SK-N-SH (cell line): ENCODE data around the gene ALDH16A1. TPM values are rescaled to one million over a fixed set of nuclear protein-coding genes. Genes with fewer than 3 reads are reported as not detected.

Experiments used
- CTCF ChIA-PET: fragments of 300-600, 350-600 bp; formaldehyde crosslinking; extraction: SDS; loops from one replicate; lab custom pipeline; 2021; lab: Yijun Ruan, JAX
- POLR2A ChIA-PET: fragments of 350-600 bp; sonication (Branson Sonifier 250); formaldehyde crosslinking; extraction: SDS; loops from one replicate; lab custom pipeline; 2020; ENCODE audit warnings: antibody characterized with exemption, inconsistent platforms; lab: Yijun Ruan, JAX
- DNase-seq: peaks from one replicate; pipeline ENCODE4 v3.0.0; 2012
- H2AFZ ChIP-seq: fragments of 200-600 bp; sonication (generic); 2 replicates; pipeline ENCODE4 v1.8.1; 2016; ENCODE audit warnings: antibody characterized with exemption, mild to moderate bottlenecking, low read depth
- H3F3A ChIP-seq: fragments of 200-600 bp; sonication (generic); replicated peaks from 2 replicates; pipeline ENCODE3; 2016; ENCODE audit warnings: antibody characterized with exemption, mild to moderate bottlenecking; ENCODE audit not compliant: insufficient read depth
- H3K27ac ChIP-seq, 2 experiments: fragments of 200-500 bp in 1 of 2; fragments of 200-600 bp in 1 of 2; sonication (Bioruptor generic) in 1 of 2; sonication (generic), shearing (Covaris generic) in 1 of 2; 2 replicates each; pipeline versions ENCODE4 v1.5.1 to v1.6.1; 2014 to 2016; ENCODE audit warnings: low read depth in 2 of 2, inconsistent platforms in 1 of 2, low read length in 1 of 2, mild to moderate bottlenecking in 1 of 2, mixed read lengths in 1 of 2
- H3K27me3 ChIP-seq: fragments of 200-600 bp; sonication (generic), shearing (Covaris generic); 2 replicates; pipeline ENCODE4 v1.6.1; 2016; ENCODE audit warnings: mixed run types; ENCODE audit not compliant: insufficient read depth
- H3K36me3 ChIP-seq, 2 experiments: fragments of 200-500 bp in 1 of 2; fragments of 200-600 bp in 1 of 2; sonication (Bioruptor generic) in 1 of 2; sonication (generic) in 1 of 2; replicated peaks in 1 of 2; 2 replicates each; pipeline versions ENCODE3 to v1.5.1; 2014 to 2016; ENCODE audit warnings: low read length in 1 of 2, mild to moderate bottlenecking in 1 of 2; ENCODE audit not compliant: insufficient read depth in 2 of 2, control insufficient read depth in 1 of 2
- H3K4me1 ChIP-seq, 2 experiments: fragments of 200-500 bp in 1 of 2; fragments of 200-600 bp in 1 of 2; sonication (Bioruptor generic) in 1 of 2; sonication (generic), shearing (Covaris generic) in 1 of 2; 2 replicates each; pipeline versions ENCODE4 v1.5.1 to v1.6.1; 2014 to 2016; ENCODE audit warnings: low read depth in 1 of 2, low read length in 1 of 2, mixed run types in 1 of 2; ENCODE audit not compliant: insufficient read depth in 2 of 2, control insufficient read depth in 1 of 2
- H3K4me2 ChIP-seq: fragments of 200-600 bp; sonication (generic), shearing (Covaris generic); 2 replicates; pipeline ENCODE4 v1.6.1; 2017; ENCODE audit warnings: mixed run types
- H3K4me3 ChIP-seq, 2 experiments: fragments of 200-500 bp in 1 of 2; fragments of 200-600 bp in 1 of 2; sonication (Bioruptor generic) in 1 of 2; sonication (generic), shearing (Covaris generic) in 1 of 2; 2 replicates each; pipeline versions ENCODE4 v1.5.1 to v1.8.1; 2014 to 2016; ENCODE audit warnings: low read depth in 2 of 2, inconsistent platforms in 1 of 2, low read length in 1 of 2, mild to moderate bottlenecking in 1 of 2, mixed read lengths in 1 of 2, moderate library complexity in 1 of 2
- H3K79me2 ChIP-seq: fragments of 200-600 bp; sonication (generic); 2 replicates; pipeline ENCODE4 v1.8.1; 2017; ENCODE audit warnings: mild to moderate bottlenecking; ENCODE audit not compliant: insufficient read depth
- H3K9ac ChIP-seq: fragments of 200-600 bp; sonication (generic); 2 replicates; pipeline ENCODE4 v1.6.1; 2017; ENCODE audit warnings: mixed run types
- H3K9me2 ChIP-seq: fragments of 200-600 bp; sonication (generic); 2 replicates; pipeline ENCODE4 v1.6.1; 2017; ENCODE audit warnings: mixed run types
- H3K9me3 ChIP-seq: fragments of 200-600 bp; sonication (generic); 2 replicates; pipeline ENCODE4 v1.6.1; 2017; ENCODE audit warnings: mixed run types, mild to moderate bottlenecking, moderate library complexity
- H4K20me1 ChIP-seq: fragments of 200-600 bp; sonication (generic); 2 replicates; pipeline ENCODE4 v1.6.1; 2017; ENCODE audit warnings: mild to moderate bottlenecking, mixed run types; ENCODE audit not compliant: insufficient read depth
- EP300 ChIP-seq, 2 experiments: IDR thresholded peaks; 2 replicates each; pipeline versions ENCODE4 v1.4.0 to v1.6.1; 2012; ENCODE audit warnings: borderline replicate concordance in 1 of 2, low read depth in 1 of 2, low read length in 1 of 2
- EZH2phosphoT487 ChIP-seq: fragments of 200-600 bp; sonication (generic); IDR thresholded peaks from 2 replicates; pipeline ENCODE4 v1.6.1; 2017; ENCODE audit warnings: low read depth, mixed run types, mild to moderate bottlenecking, antibody characterized with exemption, moderate library complexity, borderline replicate concordance
- FOSL2 ChIP-seq: IDR thresholded peaks from 2 replicates; pipeline ENCODE4 v1.4.0; 2012; ENCODE audit warnings: low read depth, mild to moderate bottlenecking, moderate library complexity, borderline replicate concordance
- FOXM1 ChIP-seq: IDR thresholded peaks from 2 replicates; pipeline ENCODE4 v1.4.0; 2012; ENCODE audit warnings: low read depth, mild to moderate bottlenecking
- GABPA ChIP-seq: IDR thresholded peaks from 2 replicates; pipeline ENCODE4 v1.4.0; 2012; ENCODE audit warnings: low read depth, mild to moderate bottlenecking
- JUND ChIP-seq: IDR thresholded peaks from 2 replicates; pipeline ENCODE4 v1.4.0; 2012
- NFIC ChIP-seq: IDR thresholded peaks from 2 replicates; pipeline ENCODE4 v1.4.0; 2012; ENCODE audit warnings: borderline replicate concordance
- NRF1 ChIP-seq: IDR thresholded peaks from 2 replicates; pipeline ENCODE4 v1.6.1; 2012; ENCODE audit warnings: low read depth, mild to moderate bottlenecking, low read length
- RAD21 ChIP-seq: IDR thresholded peaks from 2 replicates; pipeline ENCODE4 v1.6.1; 2012; ENCODE audit warnings: mild to moderate bottlenecking, low read length
- RXRA ChIP-seq: IDR thresholded peaks from 2 replicates; pipeline ENCODE4 v1.4.0; 2012; ENCODE audit warnings: low read depth, mild to moderate bottlenecking, borderline replicate concordance
- SIN3A ChIP-seq: IDR thresholded peaks from 2 replicates; pipeline ENCODE4 v1.6.1; 2012; ENCODE audit warnings: low read depth, mild to moderate bottlenecking, low read length, moderate library complexity, borderline replicate concordance
- SMC3 ChIP-seq: IDR thresholded peaks from 2 replicates; pipeline ENCODE4 v1.6.1; 2012; ENCODE audit warnings: low read depth, low read length, improper control_type of control experiment
- TCF12 ChIP-seq: IDR thresholded peaks from 2 replicates; pipeline ENCODE4 v1.4.0; 2012
- TEAD4 ChIP-seq: IDR thresholded peaks from 2 replicates; pipeline ENCODE4 v1.4.0; 2012; ENCODE audit warnings: mild to moderate bottlenecking, borderline replicate concordance; ENCODE audit not compliant: insufficient read depth
- YY1 ChIP-seq: IDR thresholded peaks from 2 replicates; pipeline ENCODE4 v1.4.0; 2012; ENCODE audit warnings: low read depth, mild to moderate bottlenecking
- WGBS: methylation state at CpG from one replicate; pipeline ENCODE4 v1.1.6; 2017; ENCODE audit warnings: low lambda C conversion rate; 5-methylcytosine and 5-hydroxymethylcytosine counted together
- polyA plus RNA-seq, 3 experiments: library from polyadenylated mRNA; depleted of rRNA; stranded (reverse); fragments of >200 nt; gene quantifications; 2 replicates each; pipeline ENCODE4 v1.2.3, GENCODE V29; 2012
- TF ChIP-seq, protein P1 (sequence below): IDR thresholded peaks from 2 replicates; pipeline ENCODE4 v1.4.0; 2012; ENCODE audit warnings: low read depth
- TF ChIP-seq, protein P2 (sequence below): IDR thresholded peaks from 2 replicates; pipeline ENCODE4 v1.4.0; 2012; ENCODE audit warnings: low read depth, borderline replicate concordance
- TF ChIP-seq, protein P3 (sequence below): fragments of 150-350 bp; IDR thresholded peaks from 2 replicates; pipeline ENCODE4 v1.6.1; 2016; ENCODE audit warnings: mild to moderate bottlenecking, low read depth, low read length
- TF ChIP-seq, protein P4 (sequence below): IDR thresholded peaks from 2 replicates; pipeline ENCODE4 v1.4.0; 2012; ENCODE audit warnings: low read depth, borderline replicate concordance
- TF ChIP-seq, protein P5 (sequence below): fragments of 150-350 bp; IDR thresholded peaks from 2 replicates; pipeline ENCODE4 v1.6.1; 2017; ENCODE audit warnings: antibody characterized with exemption, low read length, low read depth, borderline replicate concordance

ALDH16A1 gene
- polyA plus RNA-seq, 1 of the 3 experiments (the other 2 are of a cell fraction) = 15.7 TPM

DNA sequence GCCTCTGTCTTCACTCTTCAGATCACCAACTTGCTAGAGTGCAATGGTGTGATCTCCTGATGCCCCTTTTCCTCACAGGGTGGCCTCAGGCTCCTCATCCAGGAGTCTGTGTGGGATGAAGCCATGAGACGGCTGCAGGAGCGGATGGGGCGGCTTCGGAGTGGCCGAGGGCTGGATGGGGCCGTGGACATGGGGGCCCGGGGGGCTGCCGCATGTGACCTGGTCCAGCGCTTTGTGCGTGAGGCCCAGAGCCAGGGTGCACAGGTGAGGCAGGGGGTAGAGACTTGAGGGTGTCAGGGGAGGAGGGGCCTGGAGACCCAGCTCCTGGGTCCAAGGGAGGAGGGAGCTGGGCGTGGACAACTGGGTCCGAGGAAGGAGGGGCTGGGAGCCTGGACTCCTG is 9.5 kb downstream of the ALDH16A1 start:
- H3K4me1 ChIP-seq = peaks cover 0 to 2% of the 10 kb centered on the region in 2 experiments; a peak in 1 of 4 replicates
- CTCF ChIA-PET = interaction anchor here (0.7 kb wide), 1 partner anchor 415 kb away, joined by 5 read pairs; the partner anchor contains the start of gene AKT1S1
- H3K9me3 ChIP-seq = no peaks in the 10 kb centered on the region
- H3K27ac ChIP-seq = no peak overlapping the region
- 94% methylated on average over 12 of the region's 12 CpGs for WGBS
- TF ChIP-seq NFIC = no peak
- no peak for TF ChIP-seq TCF12
- no peak for TF ChIP-seq FOSL2
- TF ChIP-seq SIN3A = no peak
- TF ChIP-seq NRF1 = no peak
- TF ChIP-seq, protein P1, sequence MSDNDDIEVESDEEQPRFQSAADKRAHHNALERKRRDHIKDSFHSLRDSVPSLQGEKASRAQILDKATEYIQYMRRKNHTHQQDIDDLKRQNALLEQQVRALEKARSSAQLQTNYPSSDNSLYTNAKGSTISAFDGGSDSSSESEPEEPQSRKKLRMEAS = no peak
- TF ChIP-seq, protein P2, sequence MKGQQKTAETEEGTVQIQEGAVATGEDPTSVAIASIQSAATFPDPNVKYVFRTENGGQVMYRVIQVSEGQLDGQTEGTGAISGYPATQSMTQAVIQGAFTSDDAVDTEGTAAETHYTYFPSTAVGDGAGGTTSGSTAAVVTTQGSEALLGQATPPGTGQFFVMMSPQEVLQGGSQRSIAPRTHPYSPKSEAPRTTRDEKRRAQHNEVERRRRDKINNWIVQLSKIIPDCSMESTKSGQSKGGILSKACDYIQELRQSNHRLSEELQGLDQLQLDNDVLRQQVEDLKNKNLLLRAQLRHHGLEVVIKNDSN = no peak
- TF ChIP-seq RAD21 = no peak
- TF ChIP-seq JUND = no peak
- TF ChIP-seq RXRA = no peak
- no peak for TF ChIP-seq SMC3
- no peak for TF ChIP-seq TEAD4
- TF ChIP-seq GABPA = no peak
- TF ChIP-seq, protein P3, sequence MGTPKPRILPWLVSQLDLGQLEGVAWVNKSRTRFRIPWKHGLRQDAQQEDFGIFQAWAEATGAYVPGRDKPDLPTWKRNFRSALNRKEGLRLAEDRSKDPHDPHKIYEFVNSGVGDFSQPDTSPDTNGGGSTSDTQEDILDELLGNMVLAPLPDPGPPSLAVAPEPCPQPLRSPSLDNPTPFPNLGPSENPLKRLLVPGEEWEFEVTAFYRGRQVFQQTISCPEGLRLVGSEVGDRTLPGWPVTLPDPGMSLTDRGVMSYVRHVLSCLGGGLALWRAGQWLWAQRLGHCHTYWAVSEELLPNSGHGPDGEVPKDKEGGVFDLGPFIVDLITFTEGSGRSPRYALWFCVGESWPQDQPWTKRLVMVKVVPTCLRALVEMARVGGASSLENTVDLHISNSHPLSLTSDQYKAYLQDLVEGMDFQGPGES = no peak
- no peak for TF ChIP-seq EZH2phosphoT487
- no peak for TF ChIP-seq YY1
- no peak for TF ChIP-seq FOXM1
- TF ChIP-seq, protein P4, sequence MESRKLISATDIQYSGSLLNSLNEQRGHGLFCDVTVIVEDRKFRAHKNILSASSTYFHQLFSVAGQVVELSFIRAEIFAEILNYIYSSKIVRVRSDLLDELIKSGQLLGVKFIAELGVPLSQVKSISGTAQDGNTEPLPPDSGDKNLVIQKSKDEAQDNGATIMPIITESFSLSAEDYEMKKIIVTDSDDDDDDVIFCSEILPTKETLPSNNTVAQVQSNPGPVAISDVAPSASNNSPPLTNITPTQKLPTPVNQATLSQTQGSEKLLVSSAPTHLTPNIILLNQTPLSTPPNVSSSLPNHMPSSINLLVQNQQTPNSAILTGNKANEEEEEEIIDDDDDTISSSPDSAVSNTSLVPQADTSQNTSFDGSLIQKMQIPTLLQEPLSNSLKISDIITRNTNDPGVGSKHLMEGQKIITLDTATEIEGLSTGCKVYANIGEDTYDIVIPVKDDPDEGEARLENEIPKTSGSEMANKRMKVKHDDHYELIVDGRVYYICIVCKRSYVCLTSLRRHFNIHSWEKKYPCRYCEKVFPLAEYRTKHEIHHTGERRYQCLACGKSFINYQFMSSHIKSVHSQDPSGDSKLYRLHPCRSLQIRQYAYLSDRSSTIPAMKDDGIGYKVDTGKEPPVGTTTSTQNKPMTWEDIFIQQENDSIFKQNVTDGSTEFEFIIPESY = no peak
- TF ChIP-seq, protein P5, sequence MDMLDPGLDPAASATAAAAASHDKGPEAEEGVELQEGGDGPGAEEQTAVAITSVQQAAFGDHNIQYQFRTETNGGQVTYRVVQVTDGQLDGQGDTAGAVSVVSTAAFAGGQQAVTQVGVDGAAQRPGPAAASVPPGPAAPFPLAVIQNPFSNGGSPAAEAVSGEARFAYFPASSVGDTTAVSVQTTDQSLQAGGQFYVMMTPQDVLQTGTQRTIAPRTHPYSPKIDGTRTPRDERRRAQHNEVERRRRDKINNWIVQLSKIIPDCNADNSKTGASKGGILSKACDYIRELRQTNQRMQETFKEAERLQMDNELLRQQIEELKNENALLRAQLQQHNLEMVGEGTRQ = no peak
- TF ChIP-seq EP300 (IDR thresholded peaks at IDR 0.05; ENCODE audit: borderline replicate concordance in 1 of 2, low read depth in 1 of 2, low read length in 1 of 2) = no peak
- TF ChIP-seq, all 33 proteins: peak for 0
- DNase-seq = no peak
- Histone ChIP-seq H3F3A (no peaks in the 10 kb centered on the region), H3K9ac (no peak overlapping the region), H3K27me3 (no peaks in the 10 kb centered on the region), H3K79me2 (no peaks in the 10 kb centered on the region), H3K36me3 (no peaks in the 10 kb centered on the region), H2AFZ (no peak overlapping the region), H3K4me3 (no peak overlapping the region), H3K9me2 (no peaks in the 10 kb centered on the region), H4K20me1 (no peaks in the 10 kb centered on the region), H3K4me2 (no peak overlapping the region)
- POLR2A ChIA-PET = no interaction called here
